HG02678 (cell line): ENCODE data around the gene ABCA5.

Source experiments
- ATAC-seq: cut with Tn5 transposase; IDR thresholded peaks from one replicate; pipeline ENCODE4 v1.9.1; 2021; ENCODE audit warnings: mild to moderate bottlenecking, moderate library complexity; ENCODE audit not compliant: unreplicated experiment

The ABCA5 gene, protein sequence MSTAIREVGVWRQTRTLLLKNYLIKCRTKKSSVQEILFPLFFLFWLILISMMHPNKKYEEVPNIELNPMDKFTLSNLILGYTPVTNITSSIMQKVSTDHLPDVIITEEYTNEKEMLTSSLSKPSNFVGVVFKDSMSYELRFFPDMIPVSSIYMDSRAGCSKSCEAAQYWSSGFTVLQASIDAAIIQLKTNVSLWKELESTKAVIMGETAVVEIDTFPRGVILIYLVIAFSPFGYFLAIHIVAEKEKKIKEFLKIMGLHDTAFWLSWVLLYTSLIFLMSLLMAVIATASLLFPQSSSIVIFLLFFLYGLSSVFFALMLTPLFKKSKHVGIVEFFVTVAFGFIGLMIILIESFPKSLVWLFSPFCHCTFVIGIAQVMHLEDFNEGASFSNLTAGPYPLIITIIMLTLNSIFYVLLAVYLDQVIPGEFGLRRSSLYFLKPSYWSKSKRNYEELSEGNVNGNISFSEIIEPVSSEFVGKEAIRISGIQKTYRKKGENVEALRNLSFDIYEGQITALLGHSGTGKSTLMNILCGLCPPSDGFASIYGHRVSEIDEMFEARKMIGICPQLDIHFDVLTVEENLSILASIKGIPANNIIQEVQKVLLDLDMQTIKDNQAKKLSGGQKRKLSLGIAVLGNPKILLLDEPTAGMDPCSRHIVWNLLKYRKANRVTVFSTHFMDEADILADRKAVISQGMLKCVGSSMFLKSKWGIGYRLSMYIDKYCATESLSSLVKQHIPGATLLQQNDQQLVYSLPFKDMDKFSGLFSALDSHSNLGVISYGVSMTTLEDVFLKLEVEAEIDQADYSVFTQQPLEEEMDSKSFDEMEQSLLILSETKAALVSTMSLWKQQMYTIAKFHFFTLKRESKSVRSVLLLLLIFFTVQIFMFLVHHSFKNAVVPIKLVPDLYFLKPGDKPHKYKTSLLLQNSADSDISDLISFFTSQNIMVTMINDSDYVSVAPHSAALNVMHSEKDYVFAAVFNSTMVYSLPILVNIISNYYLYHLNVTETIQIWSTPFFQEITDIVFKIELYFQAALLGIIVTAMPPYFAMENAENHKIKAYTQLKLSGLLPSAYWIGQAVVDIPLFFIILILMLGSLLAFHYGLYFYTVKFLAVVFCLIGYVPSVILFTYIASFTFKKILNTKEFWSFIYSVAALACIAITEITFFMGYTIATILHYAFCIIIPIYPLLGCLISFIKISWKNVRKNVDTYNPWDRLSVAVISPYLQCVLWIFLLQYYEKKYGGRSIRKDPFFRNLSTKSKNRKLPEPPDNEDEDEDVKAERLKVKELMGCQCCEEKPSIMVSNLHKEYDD (N-terminal part only)

DNA sequence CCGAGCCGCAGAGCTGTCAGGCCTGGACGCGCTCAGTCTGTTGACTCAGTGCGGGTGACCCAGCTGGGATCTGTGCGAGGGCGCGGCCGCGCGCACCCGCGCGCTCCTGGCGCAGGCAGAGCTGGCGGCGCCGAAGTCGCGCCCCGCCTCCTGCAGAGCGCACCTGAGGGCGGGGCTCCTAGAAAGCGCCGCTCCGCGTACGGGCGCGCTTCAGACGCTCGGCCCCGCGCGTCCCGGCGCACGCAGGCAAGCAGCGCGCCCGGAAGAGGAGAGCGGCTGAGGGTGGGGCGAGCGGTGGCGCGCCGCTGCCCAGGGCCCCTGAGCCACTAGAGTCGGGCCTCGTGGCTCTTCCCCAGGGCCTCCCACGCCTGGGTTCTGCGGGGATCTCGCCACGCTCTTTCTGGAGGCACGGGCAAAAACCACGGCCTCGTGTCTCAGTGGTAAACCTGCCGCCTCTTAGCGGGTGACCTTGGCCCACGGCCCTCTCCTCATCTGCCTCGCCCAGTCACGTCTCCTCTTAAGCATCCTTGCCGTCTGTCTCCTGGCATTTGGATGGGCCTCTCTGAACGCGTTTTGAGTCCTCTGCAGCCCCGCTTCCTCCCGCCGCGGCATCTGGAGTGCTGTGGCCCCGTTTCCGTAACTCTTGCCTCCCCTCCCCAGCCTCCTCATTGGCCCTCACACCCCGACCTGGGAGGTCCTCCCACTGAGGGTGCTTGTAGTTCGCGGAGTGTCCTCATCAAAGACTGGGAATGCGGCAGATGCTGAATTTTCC lies at the start of gene ABCA5:
TSS of gene ABCA5 (minus strand) at position 74 of the 772 bp plus-strand sequence. CDS start 12,718 bp downstream, outside the sequence.
- peak; percentile 94 for ATAC-seq

DNA sequence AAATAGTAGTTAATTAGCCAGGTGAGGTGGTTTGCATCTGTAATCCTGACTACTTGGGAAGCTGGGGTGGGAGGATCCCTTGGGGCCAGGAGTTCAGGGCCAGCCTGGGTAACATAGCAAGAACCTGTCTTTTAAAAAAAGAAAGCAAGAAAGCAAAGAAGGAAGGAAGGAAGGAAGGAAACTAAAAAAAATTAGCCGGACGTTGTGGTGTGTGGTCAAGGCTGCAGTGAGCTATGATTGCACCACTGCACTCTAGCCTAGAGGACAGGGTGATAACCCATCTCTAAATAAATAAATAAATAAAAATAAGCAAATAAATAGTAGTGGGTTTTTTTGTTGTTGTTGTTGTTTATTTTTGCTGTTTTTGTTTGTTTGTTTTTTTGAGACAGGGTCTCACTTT lies 48.3 kb upstream of the ABCA5 start:
- no peak for ATAC-seq

DNA sequence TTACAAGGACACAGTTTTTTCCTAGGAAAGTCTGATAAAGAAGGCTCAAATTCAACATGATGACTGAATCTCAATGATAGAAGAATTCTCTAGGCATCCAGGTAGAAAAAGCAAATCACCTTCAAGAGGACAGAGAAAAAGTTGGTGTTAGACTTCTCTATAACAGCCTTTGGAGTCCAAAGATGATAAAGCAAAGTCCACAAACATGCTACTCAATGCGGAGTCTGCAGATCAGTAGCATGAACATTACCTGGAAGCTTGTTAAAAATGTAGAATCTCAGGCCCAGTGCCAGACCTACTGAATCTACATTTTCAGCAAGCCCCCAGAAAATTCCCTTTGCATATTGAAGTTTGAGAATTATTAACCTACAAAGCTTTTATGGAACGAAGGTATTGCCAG lies 46.1 kb upstream of the ABCA5 start:
- no peak for ATAC-seq

DNA sequence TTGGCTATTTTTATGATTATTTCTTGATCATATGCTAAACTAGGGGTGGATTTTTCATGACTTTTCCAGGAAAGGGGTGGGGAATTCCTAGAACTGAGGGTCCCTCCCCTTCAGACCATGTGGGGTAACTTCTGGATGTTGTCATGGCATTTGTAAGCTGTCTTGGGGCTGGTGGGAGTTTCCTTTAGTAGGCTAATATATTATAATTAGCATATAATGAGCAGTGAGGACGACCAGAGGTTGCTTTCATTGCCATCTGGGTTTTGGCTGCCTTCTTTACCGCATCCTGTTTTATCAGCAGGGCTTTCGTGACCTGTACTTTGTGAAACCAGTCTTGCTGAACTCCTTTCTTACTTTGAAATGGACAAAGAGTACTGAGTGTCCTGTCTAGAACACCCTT lies 40.4 kb upstream of the ABCA5 start:
- ATAC-seq = peak; percentile 54

DNA sequence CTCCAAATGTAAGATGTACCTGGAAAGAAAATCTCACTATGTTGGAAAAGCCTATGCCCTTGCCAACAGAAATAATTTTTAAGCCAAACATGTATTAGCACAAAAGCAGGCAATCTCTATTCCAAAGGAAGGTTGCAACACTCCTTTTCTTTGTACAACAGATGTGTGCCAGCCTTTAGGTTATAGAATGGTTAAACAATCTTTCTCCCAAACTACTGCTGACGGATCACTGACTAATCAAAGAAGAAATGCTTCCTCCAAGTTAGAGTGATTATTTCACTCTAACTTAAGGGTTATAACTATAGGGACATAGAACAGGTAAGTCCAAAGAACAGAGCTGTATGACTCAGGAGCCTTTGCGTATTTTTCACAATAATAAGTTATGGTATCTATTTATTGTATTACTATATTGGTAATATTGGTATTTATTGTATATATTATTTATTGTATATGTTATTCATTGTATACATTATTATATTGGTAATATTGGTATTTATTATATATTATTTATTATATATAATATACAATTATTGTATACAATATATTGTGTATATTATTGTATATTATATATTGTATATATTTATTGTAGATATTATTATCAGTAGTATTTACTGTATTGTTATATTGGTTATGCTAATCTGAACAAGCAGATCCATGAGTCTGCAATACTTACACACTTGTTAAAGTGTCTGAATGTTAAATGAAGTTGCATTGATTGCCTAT lies 36.7 kb upstream of the ABCA5 start:
- ATAC-seq = no peak

DNA sequence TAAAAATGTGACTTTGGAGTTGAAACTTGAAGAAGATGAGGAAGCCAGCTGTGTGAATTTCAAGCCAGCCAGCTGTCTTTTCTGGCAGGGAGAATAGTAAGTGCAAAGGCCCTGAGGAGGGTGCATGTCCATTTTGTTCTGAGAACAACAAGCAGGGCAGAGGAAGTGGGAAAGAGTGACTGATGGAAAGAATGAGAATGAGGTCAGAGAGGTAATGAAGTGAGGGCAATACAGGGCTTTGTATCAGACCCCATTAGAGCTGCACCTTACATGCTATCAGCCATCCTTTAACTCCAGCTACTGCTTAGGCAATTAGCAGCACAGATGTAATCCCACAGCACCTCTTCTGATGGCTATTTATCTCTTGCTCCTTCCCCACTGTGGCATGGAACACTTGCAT lies 34.2 kb upstream of the ABCA5 start:
- ATAC-seq = no peak

DNA sequence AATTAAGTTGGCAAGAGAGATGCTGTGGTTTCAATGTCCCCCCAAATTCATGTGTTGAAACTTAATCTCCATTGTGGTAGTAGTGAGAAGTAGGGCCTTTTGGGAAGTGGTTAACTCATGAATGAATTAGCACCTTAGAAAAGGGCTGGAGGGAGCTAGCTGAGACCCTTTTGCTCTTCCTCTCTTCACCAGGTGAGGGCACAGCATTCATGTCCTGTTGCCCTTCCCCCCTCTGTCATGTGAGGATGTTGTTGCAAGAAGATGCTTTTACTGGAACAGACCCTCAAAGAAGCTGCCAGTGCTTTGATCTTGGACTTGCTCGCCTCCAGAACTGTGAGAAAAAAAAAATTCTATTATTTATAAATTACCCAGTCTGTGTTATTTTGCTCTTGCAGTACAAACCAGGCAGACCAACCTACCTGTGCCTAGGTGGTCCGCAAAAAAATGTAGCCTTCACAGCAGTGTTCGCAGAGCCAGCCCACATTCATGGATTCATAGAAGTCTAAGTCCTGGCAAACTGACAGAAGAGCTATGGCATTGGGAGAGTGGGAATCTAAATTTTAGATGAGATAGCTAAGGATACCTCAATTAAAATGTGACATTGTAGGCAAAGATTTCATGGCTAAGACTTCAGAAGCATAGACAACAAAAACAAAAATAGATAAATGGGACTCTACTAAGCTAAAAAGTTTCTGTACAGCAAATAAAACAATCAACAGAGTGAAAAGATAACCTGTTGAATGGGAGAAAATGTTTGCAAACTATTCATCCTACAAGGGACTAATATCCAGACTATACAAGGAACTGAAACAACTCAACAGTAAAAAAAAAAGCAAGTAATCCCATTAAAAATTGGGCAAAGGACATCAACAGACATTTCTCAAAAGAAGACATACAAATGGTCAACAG lies 32.0 kb upstream of the ABCA5 start:
- no peak for ATAC-seq

DNA sequence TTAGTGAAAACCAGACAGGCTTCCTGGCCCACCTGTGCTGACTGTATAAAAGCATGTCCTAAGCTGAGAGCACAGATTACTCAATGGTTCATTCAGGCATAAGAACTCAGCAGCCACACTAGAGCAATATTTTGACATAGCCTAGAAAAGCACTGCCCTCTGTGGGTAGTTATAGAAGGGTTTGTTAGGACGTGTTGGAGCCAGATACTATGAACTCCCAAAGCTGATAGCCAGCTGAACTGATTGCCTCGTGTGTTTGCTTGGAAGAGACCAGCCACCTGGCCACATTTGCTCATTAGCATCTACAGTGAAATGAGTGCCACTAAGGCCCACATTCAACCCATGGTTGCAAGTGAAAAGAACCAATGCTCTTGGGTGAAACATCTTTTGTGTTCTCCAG lies 30.8 kb upstream of the ABCA5 start:
- no peak for ATAC-seq

DNA sequence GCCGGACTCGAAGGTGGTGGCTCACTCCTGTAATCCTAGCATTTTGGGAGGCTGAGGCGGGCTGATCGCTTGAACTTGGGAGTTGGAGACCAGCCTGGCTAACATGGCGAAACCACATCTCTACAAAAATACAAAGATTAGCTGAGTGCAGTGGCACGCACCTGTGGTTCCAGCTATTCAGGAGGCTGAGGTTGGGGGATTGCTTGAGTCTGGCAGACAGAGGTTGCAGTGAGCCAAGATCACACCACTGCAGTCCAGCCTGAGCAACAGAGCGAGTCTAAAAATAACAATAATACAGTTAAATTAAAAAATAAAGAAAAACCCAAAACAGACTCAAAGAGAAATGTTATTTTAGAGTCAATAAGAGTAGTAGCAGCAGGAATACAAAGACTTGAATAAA lies 29.7 kb upstream of the ABCA5 start:
- ATAC-seq = no peak

DNA sequence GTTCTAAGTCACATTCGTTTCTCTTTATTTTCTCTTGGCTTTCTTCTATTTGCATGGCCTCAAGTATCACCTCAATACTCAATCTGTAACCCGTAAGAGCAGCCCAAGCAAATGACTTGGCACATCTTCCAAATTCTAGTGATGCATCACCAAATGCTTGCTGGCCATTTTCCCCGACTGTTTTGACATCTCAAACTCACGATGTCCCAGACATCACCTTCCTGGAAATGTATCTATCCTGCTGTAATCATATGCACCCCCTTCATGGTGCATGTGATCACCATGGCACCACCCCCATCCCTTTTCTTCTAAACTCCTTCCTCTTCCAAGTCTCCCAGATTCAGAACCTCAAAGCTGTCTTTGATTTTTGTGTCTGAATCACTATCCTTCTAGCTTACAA lies 24.0 kb upstream of the ABCA5 start:
- ATAC-seq = no peak

DNA sequence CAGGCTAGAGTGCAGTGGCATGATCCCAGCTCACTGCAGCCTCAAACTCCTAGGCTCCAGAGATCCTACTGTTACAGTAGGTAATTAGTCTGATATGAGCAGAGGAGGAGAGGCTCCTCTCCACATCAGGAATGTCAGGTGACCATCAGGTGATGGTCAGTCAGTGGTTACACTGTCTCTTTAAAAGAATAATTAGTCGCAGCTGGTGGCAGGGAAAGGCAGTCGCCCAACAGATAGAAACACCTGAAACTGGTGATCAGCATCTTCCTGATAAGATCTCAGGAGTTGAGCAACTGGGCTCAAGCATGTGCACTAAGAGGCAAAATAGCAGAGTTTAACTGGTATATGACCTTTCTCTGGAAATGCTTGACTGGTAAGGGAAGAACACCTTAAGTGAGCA lies 21.5 kb upstream of the ABCA5 start:
- ATAC-seq = no peak

DNA sequence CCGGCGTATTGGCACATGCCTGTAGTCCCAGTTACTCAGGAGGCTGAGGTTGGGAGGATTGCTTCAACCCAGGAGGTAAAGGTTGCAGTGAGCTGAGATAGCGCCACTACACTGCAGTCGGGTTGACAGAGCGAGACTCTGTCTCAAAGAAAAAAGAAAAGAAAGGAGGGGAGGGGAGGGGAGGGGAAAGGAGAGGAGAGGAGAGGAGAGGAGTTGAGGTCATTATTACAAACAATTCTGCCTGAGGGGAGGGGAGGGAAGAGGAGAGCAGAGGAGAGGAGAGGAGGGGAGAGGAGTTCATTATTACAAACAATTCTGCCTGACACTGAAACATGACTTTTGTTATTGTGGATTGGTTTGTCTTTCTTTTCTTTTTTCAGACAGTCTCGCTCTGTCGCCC lies 19.8 kb upstream of the ABCA5 start:
- no peak for ATAC-seq

DNA sequence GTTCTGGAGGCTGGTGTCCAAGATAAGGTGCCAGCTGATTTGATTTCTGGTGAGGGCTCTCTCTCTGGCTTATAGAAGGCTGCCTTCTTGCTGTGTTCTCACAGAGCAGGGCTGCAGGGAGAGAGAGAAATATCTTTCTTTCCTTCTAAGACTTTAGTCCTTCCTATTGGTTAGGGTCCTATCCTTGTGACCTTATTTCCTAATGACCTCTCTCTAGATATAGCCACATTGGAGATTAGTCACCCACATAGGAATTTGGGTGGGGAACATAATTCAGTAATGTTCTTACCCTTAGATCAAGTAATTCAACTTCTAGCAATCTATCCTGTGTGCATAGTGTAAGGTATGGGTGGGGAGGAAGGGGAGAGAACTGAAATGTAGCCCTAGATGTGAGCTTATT lies 18.0 kb upstream of the ABCA5 start:
- no peak for ATAC-seq

DNA sequence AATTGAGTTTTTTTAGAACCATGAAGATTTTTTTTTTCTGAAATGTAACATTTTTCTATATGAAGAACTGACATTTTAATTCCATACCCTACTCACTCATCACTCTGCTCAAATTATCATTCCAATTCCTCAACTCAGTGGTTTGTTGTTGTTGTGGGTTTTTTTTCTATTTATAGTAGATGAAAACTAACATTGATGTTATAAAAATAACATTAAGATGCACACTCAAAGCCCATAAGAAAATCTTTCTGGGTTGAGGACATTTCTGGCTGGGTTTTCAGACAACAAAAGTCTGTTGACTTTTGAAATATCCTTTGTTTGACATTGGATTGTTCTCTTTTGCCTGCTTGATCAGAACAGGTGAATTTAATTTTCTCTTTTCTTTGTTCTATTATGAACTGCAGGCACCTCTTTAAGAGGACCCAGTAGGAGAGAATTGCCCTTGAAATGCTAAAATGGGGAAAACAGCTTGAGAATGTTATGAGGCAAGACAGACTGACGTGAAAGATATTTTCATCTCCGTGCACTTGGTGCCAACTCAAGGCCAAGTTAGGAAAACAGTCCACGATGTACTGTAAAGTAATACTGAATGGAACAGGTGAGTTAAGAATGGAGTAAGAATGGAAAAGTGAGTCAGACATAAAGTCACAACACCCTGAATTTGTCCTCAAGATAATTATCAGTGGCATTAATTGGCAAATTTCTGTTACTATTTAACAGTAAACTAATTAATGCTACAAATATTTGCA lies 16.1 kb upstream of the ABCA5 start:
- ATAC-seq = no peak

DNA sequence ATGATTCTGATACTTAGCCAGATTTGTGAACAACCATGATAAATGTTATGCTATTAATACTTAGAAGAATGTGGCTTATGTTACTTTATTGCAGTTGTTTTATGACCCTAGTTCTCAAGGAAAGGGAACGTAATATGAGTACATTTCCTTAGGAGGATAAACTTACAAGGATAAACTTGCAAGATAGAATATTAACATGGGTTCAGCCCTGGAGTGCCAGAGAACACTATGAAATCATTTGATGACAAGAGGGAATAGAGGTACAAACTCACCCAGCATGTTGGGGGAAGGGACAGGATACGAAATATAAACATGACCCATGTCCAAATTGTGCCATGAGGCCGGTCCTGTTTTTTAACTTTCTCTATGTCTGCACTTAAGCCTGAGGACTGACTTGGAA lies 13.0 kb upstream of the ABCA5 start:
- no peak for ATAC-seq

DNA sequence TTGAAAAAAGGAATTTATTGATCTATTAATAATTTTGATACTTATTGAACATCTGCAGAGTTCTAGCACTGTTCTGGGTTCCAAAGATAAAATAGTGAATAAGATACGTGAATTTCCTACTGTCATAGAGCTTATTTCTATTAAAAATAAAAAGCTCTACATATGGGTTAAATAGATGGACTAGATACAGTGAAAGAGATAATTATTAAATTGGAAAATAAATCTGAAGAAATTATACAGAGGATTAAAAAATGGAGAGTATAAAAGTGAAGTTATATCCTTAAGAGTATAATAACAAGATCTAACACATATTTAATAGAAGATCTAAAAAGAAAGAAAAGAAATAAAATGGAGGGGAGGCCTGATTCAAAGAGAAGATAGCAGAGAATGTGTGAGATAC lies 10.1 kb upstream of the ABCA5 start:
- no peak for ATAC-seq

DNA sequence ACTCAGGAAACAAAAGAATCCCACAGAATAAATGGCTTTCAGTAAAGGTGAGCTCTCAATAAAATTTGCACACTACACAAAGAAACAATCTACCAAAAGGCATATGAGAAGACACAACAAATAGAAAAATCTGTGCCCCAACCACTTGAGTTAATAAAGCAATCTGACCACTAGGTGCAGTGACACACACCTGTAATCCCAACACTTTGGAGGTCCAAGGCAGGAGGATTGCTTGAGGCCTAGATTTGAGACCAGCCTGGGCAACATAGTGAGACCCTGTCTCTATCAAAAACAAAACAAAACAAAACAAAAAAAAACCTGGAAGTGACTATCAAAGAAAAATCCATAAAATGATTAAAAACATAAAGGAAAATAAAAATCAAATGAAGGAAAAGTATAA lies 9.6 kb upstream of the ABCA5 start:
- ATAC-seq = no peak

DNA sequence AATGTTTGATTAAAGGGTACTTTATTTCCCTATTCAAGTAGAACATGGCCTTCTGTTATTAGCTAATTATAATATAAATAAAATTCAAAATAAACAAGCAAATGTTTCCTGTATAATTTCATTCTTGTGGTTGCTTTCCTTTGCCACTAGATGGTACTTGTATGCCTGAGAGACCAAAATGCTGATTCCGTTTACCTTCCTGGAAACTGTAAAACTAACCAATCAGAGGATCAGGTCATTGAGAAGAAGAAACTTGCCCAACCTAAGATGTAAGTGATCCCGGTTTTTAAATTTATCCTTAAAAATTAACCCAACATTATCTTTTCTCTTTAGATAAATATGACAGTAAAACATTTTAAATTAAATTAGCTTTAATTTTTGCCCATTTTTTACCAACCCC lies 8.1 kb upstream of the ABCA5 start:
- ATAC-seq = no peak
